SK-N-SH treated with all-trans-retinoic acid at 6 μM for 48 hours (cell line): ENCODE results near the gene ECE1.
"Not testable (repeated sequence)": the region's sequence is repeated elsewhere in the genome, so short reads cannot be mapped to it uniquely, and the experiment has no call there.

ENCODE experiments used
- ATAC-seq: fragments of 200-7000 bp; cut with Tn5 transposase; 3 replicates; pipeline ENCODE4 v1.9.1; 2020; ENCODE audit warnings: mild to moderate bottlenecking, moderate library complexity
- ARNTL ChIP-seq: fragments of 450-650 bp; formaldehyde crosslinking; IDR thresholded peaks from 2 replicates; pipeline ENCODE4 v1.5.0; 2020; ENCODE audit warnings: low read depth, mild to moderate bottlenecking, moderate library complexity, borderline replicate concordance
- BACH2 ChIP-seq: fragments of 250-450 bp; sonication (Bioruptor Pico); IDR thresholded peaks from 2 replicates; pipeline ENCODE4 v1.9.0; 2021; ENCODE audit warnings: mild to moderate bottlenecking, borderline replicate concordance
- CSDC2 ChIP-seq: fragments of 250-450 bp; sonication (Bioruptor Pico); IDR thresholded peaks from 2 replicates; pipeline ENCODE4 v1.5.0; 2020; ENCODE audit warnings: mild to moderate bottlenecking, moderate library complexity
- ESRRG ChIP-seq: fragments of 250-450 bp; sonication (Bioruptor Pico); IDR thresholded peaks from 2 replicates; pipeline ENCODE4 v1.6.1; 2021; ENCODE audit warnings: mild to moderate bottlenecking
- GLIS3 ChIP-seq: fragments of 250-450 bp; sonication (Bioruptor Pico); IDR thresholded peaks from 2 replicates; pipeline ENCODE4 v1.5.0; 2020; ENCODE audit warnings: mild to moderate bottlenecking, moderate library complexity
- ISL1 ChIP-seq: fragments of 250-450 bp; sonication (Bioruptor Pico); IDR thresholded peaks from 2 replicates; pipeline ENCODE4 v2.1.2; 2022; ENCODE audit warnings: mild to moderate bottlenecking, moderate library complexity
- OSR1 ChIP-seq: fragments of 250-450 bp; sonication (Bioruptor Pico); IDR thresholded peaks from 2 replicates; pipeline ENCODE4 v1.8.0; 2022; ENCODE audit warnings: moderate library complexity, mild to moderate bottlenecking, inconsistent platforms
- PPARA ChIP-seq: fragments of 250-450 bp; sonication (Bioruptor Pico); IDR thresholded peaks from 2 replicates; pipeline ENCODE4 v1.5.0; 2020; ENCODE audit warnings: mild to moderate bottlenecking, borderline replicate concordance
- RARB ChIP-seq: fragments of 250-450 bp; sonication (Bioruptor Pico); IDR thresholded peaks from 2 replicates; pipeline ENCODE4 v1.8.0; 2021; ENCODE audit warnings: mild to moderate bottlenecking, moderate library complexity
- SNAI2 ChIP-seq: fragments of 250-450 bp; sonication (Bioruptor Pico); IDR thresholded peaks from 2 replicates; pipeline ENCODE4 v1.5.0; 2020; ENCODE audit warnings: mild to moderate bottlenecking, moderate library complexity
- TCF4 ChIP-seq: fragments of 250-450 bp; sonication (Bioruptor Pico); IDR thresholded peaks from 2 replicates; pipeline ENCODE4 v1.8.0; 2021; ENCODE audit warnings: mild to moderate bottlenecking, moderate library complexity, borderline replicate concordance
- TOX ChIP-seq: fragments of 250-450 bp; sonication (Bioruptor Pico); IDR thresholded peaks from 2 replicates; pipeline ENCODE4 v1.8.0; 2021; ENCODE audit warnings: mild to moderate bottlenecking, moderate library complexity, borderline replicate concordance
- ZC3H10 ChIP-seq: fragments of 250-450 bp; sonication (Bioruptor Pico); IDR thresholded peaks from 2 replicates; pipeline ENCODE4 v1.5.1; 2021; ENCODE audit warnings: mild to moderate bottlenecking, moderate library complexity
- ZFP3 ChIP-seq: fragments of 250-450 bp; sonication (Bioruptor Pico); IDR thresholded peaks from 2 replicates; pipeline ENCODE4 v1.5.0; 2020; ENCODE audit warnings: mild to moderate bottlenecking, moderate library complexity
- ZFP30 ChIP-seq: fragments of 450-650 bp; formaldehyde crosslinking; IDR thresholded peaks from 2 replicates; pipeline ENCODE4 v1.5.0; 2022; ENCODE audit warnings: mild to moderate bottlenecking, moderate library complexity
- ZNF565 ChIP-seq: fragments of 450-650 bp; formaldehyde crosslinking; conservative IDR thresholded peaks from 2 replicates; pipeline ENCODE4 v1.5.0; 2020; ENCODE audit warnings: low read depth, mild to moderate bottlenecking, moderate library complexity
- ZNF70 ChIP-seq: fragments of 450-650 bp; formaldehyde crosslinking; IDR thresholded peaks from 2 replicates; pipeline ENCODE4 v1.5.0; 2020; ENCODE audit warnings: mild to moderate bottlenecking, moderate library complexity
- ZNF8 ChIP-seq: fragments of 450-650 bp; formaldehyde crosslinking; IDR thresholded peaks from 2 replicates; pipeline ENCODE4 v1.5.0; 2020; ENCODE audit warnings: mild to moderate bottlenecking, moderate library complexity
- TF ChIP-seq, protein P1 (sequence below): fragments of 250-450 bp; sonication (Bioruptor Pico); IDR thresholded peaks from 2 replicates; pipeline ENCODE4 v1.5.1; 2020; ENCODE audit warnings: low read depth, mild to moderate bottlenecking, moderate library complexity
- TF ChIP-seq, protein P2 (sequence below): fragments of 250-450 bp; sonication (Bioruptor Pico); IDR thresholded peaks from 2 replicates; pipeline ENCODE4 v1.8.0; 2020; ENCODE audit warnings: mild to moderate bottlenecking, moderate library complexity, borderline replicate concordance
- TF ChIP-seq, protein P3 (sequence below): fragments of 250-450 bp; sonication (Bioruptor Pico); IDR thresholded peaks from 2 replicates; pipeline ENCODE4 v1.8.0; 2021; ENCODE audit warnings: low read depth, mild to moderate bottlenecking, moderate library complexity, borderline replicate concordance
- TF ChIP-seq, protein P4 (sequence below): fragments of 250-450 bp; sonication (Bioruptor Pico); IDR thresholded peaks from 2 replicates; pipeline ENCODE4 v1.5.1; 2021; ENCODE audit warnings: mild to moderate bottlenecking, moderate library complexity
- TF ChIP-seq, protein P5 (sequence below): fragments of 250-450 bp; sonication (Bioruptor Pico); IDR thresholded peaks from 2 replicates; pipeline ENCODE4 v1.5.0; 2020; ENCODE audit warnings: mild to moderate bottlenecking, moderate library complexity

The ECE1 gene

DNA sequence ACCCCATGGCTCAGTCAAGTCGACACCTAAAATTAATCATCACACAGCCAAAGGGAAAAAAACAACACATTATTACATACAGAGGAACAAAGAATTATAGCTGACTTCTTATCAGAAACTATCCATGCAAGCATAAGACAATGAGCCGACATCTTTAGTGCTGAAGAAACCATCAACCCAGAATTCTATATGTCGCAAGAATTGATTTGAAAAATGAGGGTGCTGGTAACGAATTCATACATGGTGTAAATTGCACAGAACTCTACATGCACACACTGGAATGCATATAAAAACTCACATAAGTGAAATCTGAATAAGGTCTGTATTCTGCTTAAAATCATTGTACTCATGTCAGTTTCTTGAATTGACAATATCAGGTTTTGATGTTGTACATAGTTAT is 88.6 kb downstream of the ECE1 start (continued):
- TF ChIP-seq, protein P1, sequence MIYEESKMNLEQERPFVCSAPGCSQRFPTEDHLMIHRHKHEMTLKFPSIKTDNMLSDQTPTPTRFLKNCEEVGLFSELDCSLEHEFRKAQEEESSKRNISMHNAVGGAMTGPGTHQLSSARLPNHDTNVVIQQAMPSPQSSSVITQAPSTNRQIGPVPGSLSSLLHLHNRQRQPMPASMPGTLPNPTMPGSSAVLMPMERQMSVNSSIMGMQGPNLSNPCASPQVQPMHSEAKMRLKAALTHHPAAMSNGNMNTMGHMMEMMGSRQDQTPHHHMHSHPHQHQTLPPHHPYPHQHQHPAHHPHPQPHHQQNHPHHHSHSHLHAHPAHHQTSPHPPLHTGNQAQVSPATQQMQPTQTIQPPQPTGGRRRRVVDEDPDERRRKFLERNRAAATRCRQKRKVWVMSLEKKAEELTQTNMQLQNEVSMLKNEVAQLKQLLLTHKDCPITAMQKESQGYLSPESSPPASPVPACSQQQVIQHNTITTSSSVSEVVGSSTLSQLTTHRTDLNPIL = no peak
- no peak for TF ChIP-seq ZC3H10 (CRISPR knock-in tag)

DNA sequence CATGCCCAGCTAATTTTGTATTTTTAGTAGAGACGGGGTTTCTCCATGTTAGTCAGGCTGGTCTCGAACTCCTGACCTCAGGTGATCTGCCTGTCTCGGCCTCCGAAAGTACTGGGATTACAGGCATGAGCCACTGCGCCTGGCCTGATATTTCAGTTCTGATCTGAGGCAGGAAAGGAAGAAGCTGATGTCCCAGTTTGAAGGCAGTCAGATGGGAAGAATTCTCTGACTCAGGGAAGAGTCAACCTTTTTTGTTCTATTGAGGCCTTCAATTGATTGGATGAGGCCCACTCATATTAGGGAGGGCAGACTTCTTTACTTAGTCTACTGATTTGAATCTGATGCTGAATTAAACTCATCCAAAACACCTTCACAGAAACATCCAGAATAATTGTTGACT is 89.0 kb downstream of the ECE1 start:
- ATAC-seq = not testable (repeated sequence)

DNA sequence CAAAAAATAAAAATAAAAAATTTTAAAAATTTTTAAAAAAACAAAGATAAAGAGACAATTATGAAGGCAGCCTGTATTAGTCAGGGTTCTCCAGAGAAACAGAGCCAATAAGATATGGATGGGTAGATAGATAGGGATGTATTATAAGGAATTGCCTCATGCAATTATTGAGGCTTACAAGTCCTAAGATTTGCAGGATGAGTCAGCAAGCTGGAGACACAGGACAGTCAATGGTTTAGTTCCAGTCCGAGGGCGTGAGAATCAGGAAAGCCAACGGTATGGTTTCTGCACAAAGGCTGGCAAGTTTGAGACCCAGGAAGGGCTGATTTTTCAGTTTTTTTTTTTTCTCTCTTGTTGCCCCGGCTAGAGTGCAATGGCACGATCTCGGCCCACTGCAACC is 89.5 kb downstream of the ECE1 start:
- TF ChIP-seq ZNF8 (CRISPR knock-in tag) (no peak), TCF4 (CRISPR knock-in tag) (no peak), SNAI2 (CRISPR knock-in tag) (no peak), CSDC2 (CRISPR knock-in tag) (no peak), ZFP3 (CRISPR knock-in tag) (no peak), ISL1 (CRISPR knock-in tag) (no peak), GLIS3 (no peak), ZFP30 (CRISPR knock-in tag) (no peak), ESRRG (CRISPR knock-in tag) (no peak), BACH2 (CRISPR knock-in tag) (no peak), ZNF70 (CRISPR knock-in tag) (no peak), ARNTL (CRISPR knock-in tag) (no peak), ZNF565 (no peak)
- TF ChIP-seq, protein P2, sequence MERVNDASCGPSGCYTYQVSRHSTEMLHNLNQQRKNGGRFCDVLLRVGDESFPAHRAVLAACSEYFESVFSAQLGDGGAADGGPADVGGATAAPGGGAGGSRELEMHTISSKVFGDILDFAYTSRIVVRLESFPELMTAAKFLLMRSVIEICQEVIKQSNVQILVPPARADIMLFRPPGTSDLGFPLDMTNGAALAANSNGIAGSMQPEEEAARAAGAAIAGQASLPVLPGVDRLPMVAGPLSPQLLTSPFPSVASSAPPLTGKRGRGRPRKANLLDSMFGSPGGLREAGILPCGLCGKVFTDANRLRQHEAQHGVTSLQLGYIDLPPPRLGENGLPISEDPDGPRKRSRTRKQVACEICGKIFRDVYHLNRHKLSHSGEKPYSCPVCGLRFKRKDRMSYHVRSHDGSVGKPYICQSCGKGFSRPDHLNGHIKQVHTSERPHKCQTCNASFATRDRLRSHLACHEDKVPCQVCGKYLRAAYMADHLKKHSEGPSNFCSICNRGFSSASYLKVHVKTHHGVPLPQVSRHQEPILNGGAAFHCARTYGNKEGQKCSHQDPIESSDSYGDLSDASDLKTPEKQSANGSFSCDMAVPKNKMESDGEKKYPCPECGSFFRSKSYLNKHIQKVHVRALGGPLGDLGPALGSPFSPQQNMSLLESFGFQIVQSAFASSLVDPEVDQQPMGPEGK (CRISPR knock-in tag) = no peak
- TF ChIP-seq, protein P3, sequence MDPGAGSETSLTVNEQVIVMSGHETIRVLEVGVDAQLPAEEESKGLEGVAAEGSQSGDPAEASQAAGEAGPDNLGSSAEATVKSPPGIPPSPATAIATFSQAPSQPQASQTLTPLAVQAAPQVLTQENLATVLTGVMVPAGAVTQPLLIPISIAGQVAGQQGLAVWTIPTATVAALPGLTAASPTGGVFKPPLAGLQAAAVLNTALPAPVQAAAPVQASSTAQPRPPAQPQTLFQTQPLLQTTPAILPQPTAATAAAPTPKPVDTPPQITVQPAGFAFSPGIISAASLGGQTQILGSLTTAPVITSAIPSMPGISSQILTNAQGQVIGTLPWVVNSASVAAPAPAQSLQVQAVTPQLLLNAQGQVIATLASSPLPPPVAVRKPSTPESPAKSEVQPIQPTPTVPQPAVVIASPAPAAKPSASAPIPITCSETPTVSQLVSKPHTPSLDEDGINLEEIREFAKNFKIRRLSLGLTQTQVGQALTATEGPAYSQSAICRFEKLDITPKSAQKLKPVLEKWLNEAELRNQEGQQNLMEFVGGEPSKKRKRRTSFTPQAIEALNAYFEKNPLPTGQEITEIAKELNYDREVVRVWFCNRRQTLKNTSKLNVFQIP (CRISPR knock-in tag) = no peak
- TF ChIP-seq, protein P4, sequence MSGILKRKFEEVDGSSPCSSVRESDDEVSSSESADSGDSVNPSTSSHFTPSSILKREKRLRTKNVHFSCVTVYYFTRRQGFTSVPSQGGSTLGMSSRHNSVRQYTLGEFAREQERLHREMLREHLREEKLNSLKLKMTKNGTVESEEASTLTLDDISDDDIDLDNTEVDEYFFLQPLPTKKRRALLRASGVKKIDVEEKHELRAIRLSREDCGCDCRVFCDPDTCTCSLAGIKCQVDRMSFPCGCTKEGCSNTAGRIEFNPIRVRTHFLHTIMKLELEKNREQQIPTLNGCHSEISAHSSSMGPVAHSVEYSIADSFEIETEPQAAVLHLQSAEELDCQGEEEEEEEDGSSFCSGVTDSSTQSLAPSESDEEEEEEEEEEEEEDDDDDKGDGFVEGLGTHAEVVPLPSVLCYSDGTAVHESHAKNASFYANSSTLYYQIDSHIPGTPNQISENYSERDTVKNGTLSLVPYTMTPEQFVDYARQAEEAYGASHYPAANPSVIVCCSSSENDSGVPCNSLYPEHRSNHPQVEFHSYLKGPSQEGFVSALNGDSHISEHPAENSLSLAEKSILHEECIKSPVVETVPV (CRISPR knock-in tag) = no peak
- TF ChIP-seq, protein P5, sequence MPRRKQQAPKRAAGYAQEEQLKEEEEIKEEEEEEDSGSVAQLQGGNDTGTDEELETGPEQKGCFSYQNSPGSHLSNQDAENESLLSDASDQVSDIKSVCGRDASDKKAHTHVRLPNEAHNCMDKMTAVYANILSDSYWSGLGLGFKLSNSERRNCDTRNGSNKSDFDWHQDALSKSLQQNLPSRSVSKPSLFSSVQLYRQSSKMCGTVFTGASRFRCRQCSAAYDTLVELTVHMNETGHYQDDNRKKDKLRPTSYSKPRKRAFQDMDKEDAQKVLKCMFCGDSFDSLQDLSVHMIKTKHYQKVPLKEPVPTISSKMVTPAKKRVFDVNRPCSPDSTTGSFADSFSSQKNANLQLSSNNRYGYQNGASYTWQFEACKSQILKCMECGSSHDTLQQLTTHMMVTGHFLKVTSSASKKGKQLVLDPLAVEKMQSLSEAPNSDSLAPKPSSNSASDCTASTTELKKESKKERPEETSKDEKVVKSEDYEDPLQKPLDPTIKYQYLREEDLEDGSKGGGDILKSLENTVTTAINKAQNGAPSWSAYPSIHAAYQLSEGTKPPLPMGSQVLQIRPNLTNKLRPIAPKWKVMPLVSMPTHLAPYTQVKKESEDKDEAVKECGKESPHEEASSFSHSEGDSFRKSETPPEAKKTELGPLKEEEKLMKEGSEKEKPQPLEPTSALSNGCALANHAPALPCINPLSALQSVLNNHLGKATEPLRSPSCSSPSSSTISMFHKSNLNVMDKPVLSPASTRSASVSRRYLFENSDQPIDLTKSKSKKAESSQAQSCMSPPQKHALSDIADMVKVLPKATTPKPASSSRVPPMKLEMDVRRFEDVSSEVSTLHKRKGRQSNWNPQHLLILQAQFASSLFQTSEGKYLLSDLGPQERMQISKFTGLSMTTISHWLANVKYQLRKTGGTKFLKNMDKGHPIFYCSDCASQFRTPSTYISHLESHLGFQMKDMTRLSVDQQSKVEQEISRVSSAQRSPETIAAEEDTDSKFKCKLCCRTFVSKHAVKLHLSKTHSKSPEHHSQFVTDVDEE = no peak
- ATAC-seq = peak; percentile 50; the same call in 2 of the 3 replicates

DNA sequence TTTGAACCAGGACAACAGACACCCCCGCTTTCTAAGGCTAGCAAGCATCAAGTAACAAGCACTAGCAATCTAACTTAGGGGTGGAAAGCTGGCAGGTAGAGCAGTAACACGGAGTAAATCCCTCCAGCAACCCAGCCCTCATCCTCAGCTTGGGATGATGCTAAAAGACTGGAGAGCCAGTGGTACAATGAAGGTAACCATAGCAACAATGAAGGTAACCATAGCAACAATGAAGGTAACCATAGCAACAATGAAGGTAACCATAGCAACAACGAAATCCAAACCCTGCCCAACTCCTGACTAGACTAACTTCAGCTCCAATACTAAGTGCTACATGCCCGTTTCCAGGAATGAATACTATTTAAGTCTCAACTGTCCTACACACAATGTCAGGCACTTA is 91.3 kb downstream of the ECE1 start:
- no peak for ATAC-seq
- no peak for TF ChIP-seq CSDC2 (CRISPR knock-in tag)
- TF ChIP-seq SNAI2 (CRISPR knock-in tag) = no peak
- no peak for TF ChIP-seq ISL1 (CRISPR knock-in tag)
- no peak for TF ChIP-seq OSR1
- TF ChIP-seq, protein P2 (CRISPR knock-in tag) = no peak
- TF ChIP-seq TOX (CRISPR knock-in tag) = no peak
- TF ChIP-seq, protein P5 = no peak
- no peak for TF ChIP-seq RARB (CRISPR knock-in tag)
- TF ChIP-seq BACH2 (CRISPR knock-in tag) = no peak
- no peak for TF ChIP-seq PPARA (CRISPR knock-in tag)
- TF ChIP-seq ZNF565 = no peak
- no peak for TF ChIP-seq ZNF8 (CRISPR knock-in tag)
- TF ChIP-seq GLIS3 = no peak
